A549 (cell line): ENCODE results near the gene HOMER1.

Experiments used
- ATOH8 ChIP-seq: fragments of 250-450 bp; sonication (Bioruptor Pico); IDR thresholded peaks from 2 replicates; pipeline ENCODE4 v1.5.0; 2020; ENCODE audit warnings: low read depth, mild to moderate bottlenecking, moderate library complexity
- CBX8 ChIP-seq: fragments of 200-600 bp; sonication (generic); IDR thresholded peaks from 2 replicates; pipeline ENCODE4 v1.6.1; 2016
- CHD2 ChIP-seq: fragments of 150-350 bp; IDR thresholded peaks from 2 replicates; pipeline ENCODE4 v1.6.1; 2014; ENCODE audit warnings: low read length; ENCODE audit not compliant: partially characterized antibody
- CTCF ChIP-seq: fragments of >200 bp; sonication (Bioruptor Twin); formaldehyde crosslinking; IDR thresholded peaks from 3 replicates; pipeline ENCODE4 v1.5.1; 2016
- MAFK ChIP-seq: fragments of 450-650 bp; IDR thresholded peaks from 2 replicates; pipeline ENCODE4 v1.6.1; 2014; ENCODE audit not compliant: partially characterized antibody
- MAX ChIP-seq: IDR thresholded peaks from 2 replicates; pipeline ENCODE4 v1.6.1; 2012
- NFE2L2 ChIP-seq: fragments of 150-350 bp; conservative IDR thresholded peaks from 2 replicates; pipeline ENCODE4 v1.6.1; 2014; ENCODE audit warnings: low read length
- NR3C1 ChIP-seq: fragments of >200 bp; sonication (Bioruptor Twin); formaldehyde crosslinking; IDR thresholded peaks from 3 replicates; pipeline ENCODE4 v1.6.1; 2017
- POLR2A ChIP-seq: IDR thresholded peaks from 2 replicates; pipeline ENCODE4 v1.6.1; 2012; ENCODE audit warnings: mild to moderate bottlenecking, low read length
- RAD21 ChIP-seq, 2 experiments: fragments of >200 bp in 1 of 2; sonication (Bioruptor Twin) in 1 of 2; formaldehyde crosslinking in 1 of 2; IDR thresholded peaks in 1 of 2; conservative IDR thresholded peaks in 1 of 2; 2 replicates in 1 of 2; 3 replicates in 1 of 2; pipeline ENCODE4 v1.6.1; 2012 to 2018; ENCODE audit warnings: inconsistent platforms in 1 of 2

GRCh38 chr5:79454043-79454442, 59.9 kb downstream of the HOMER1 start:
- TF ChIP-seq CBX8, result no peak
- TF ChIP-seq POLR2A, result no peak
- TF ChIP-seq CHD2, result no peak
- no peak for TF ChIP-seq CTCF
- TF ChIP-seq MAFK, result no peak
- no peak for TF ChIP-seq MAX
- TF ChIP-seq NR3C1, result no peak
- no peak for TF ChIP-seq NFE2L2
- no peak for TF ChIP-seq RAD21 (conservative IDR thresholded peaks at IDR 0.05 in 1 of 2, IDR thresholded peaks at IDR 0.05 in 1 of 2)
- no peak for TF ChIP-seq ATOH8 (CRISPR knock-in tag)
